ENCODE measurements around the gene ZNF22. TPM values are rescaled to one million over a fixed set of nuclear protein-coding genes. Genes with fewer than 3 reads are reported as not detected.

Gene ZNF22
- total RNA-seq, 6 experiments from 2014 or later = 10.3 to 25.2 (median 12.2) TPM

DNA sequence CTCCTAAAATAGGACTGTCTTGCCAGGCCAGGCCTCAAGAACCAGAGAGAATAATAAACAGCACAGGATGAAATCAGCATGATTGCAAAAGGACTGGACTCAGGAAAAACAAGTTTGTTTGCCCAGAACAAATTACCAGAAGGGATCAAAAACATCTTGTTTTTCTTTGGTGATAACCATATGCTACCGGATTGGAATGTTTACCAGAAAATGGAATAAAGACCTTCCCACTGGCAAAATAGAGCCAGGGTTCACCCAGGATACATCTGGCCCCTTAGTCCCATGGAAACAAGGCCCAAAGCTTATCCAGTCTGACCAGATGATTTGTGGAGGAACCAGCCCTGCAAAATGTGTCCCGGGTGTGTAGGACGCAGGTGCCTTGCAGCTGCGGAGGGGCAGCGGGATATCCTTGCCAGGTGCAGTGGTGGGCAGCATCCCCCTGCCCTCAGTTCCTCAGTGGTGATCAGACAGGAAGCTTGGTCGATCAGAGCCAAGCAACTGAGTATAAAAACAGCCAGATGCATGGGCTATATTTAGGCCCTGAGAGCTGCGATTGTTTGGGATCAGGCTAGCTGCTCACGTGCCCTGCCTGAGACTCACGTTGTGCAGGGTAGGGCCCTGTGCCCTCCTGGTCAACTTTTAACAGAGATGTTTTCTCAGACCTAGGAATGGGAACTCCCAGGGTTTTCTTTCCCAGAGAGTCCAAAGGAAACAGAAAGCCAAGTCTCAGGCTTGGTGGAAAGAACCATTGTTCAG is 4.6 kb upstream of the ZNF22 start:
- H3K4me1 ChIP-seq = peaks cover 0 to 81% (median 46%) of the 10 kb centered on the region in 4 donors
- intact Hi-C loops (cut with DNase I) = no loop called here

DNA sequence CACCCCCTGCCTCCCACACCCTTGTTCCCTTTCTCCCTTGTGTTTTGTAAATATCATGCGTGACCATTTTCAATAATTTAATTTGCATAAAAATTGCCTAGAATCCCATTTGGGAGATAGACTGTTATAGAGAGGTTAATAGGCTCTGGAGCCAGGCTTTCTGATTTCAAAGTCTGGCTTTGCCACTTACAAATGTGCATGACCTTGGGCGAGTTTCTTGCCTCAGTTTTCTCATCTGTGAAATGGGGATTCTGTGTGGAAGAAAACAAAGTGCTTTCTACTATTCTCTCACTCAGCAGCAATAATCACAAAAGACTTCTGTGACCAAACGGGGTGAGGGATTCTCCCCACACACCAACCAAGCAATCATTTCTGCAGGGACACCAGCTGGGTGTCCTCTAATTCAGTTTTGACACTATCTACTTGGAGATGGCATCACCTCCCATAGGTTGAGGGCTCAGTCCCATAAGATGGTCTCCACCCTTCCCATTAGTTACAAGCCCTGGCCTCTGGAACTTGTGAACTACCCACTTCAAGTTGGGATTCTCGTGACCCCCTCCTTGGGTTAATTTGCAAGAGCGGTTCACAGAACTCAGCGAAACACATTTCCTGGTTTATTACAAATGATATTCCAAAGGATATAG is 3.5 kb upstream of the ZNF22 start:
- DNase-seq (no peak), ATAC-seq (no peak)
- TF ChIP-seq POLR2A (IDR thresholded peaks at IDR 0.05) = no peak
- TF ChIP-seq, protein P1, sequence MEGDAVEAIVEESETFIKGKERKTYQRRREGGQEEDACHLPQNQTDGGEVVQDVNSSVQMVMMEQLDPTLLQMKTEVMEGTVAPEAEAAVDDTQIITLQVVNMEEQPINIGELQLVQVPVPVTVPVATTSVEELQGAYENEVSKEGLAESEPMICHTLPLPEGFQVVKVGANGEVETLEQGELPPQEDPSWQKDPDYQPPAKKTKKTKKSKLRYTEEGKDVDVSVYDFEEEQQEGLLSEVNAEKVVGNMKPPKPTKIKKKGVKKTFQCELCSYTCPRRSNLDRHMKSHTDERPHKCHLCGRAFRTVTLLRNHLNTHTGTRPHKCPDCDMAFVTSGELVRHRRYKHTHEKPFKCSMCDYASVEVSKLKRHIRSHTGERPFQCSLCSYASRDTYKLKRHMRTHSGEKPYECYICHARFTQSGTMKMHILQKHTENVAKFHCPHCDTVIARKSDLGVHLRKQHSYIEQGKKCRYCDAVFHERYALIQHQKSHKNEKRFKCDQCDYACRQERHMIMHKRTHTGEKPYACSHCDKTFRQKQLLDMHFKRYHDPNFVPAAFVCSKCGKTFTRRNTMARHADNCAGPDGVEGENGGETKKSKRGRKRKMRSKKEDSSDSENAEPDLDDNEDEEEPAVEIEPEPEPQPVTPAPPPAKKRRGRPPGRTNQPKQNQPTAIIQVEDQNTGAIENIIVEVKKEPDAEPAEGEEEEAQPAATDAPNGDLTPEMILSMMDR (IDR thresholded peaks at IDR 0.05) = no peak

More for the DNA sequence above, 4.6 kb upstream of the ZNF22 start:
- Histone ChIP-seq H3K27ac (peak overlapping the region; percentile 86 to 96 (median 95)), H3K4me3 (no peak overlapping the region), H3K36me3 (no peaks in the 10 kb centered on the region), H3K9me3 (no peaks in the 10 kb centered on the region), H3K27me3 (no peaks in the 10 kb centered on the region)
- ATAC-seq (peak; percentile 51 to 74 (median 60)), DNase-seq (peak; percentile 63 to 85 (median 82))
- TF ChIP-seq, protein P1 (IDR thresholded peaks at IDR 0.05) = no peak
- TF ChIP-seq POLR2A (IDR thresholded peaks at IDR 0.05) = no peak
- WGBS (ENCODE audit: insufficient coverage, low coverage, low lambda C conversion rate, missing lambda C conversion rate) = 13% methylated on average over 4 of the region's 9 CpGs

DNA sequence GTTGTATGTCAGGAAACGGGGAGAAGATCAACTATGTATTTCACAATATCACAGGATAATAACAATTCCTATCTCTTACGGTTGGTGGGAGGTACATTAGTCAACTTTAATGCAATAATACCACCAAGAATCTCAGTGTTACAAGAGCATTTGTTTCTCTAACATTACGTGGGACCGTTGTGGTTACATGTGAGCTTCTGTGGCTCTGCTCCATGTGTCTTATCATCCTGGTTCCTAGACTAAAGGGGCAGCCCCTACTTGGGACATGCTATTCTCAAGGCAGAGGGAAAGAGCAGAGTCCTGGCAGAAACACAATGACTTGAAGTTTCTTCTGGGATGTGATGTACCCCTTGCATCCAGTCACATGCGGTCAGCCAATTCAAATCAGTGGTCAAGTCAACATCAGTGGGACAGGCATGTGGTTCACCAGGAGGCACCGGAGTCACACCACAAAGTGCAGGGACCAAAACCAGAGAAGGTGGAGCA is 2.5 kb upstream of the ZNF22 start:
- Histone ChIP-seq H3K9me3 (no peaks in the 10 kb centered on the region), H3K27ac (peak overlapping the region in 2 of 3 donors; percentile 96), H3K27me3 (no peaks in the 10 kb centered on the region), H3K36me3 (no peaks in the 10 kb centered on the region), H3K4me1 (peaks cover 0 to 72% (median 31%) of the 10 kb centered on the region in 4 donors), H3K4me3 (no peak overlapping the region)
- WGBS (ENCODE audit: insufficient coverage, low coverage, low lambda C conversion rate, missing lambda C conversion rate) = 56% methylated on average over 5 of the region's 6 CpGs
- ATAC-seq (no peak), DNase-seq (no peak)
- intact Hi-C loops (cut with DNase I) = no loop called here
- TF ChIP-seq POLR2A (IDR thresholded peaks at IDR 0.05) = no peak
- TF ChIP-seq, protein P1 (IDR thresholded peaks at IDR 0.05) = no peak

More for the DNA sequence above, 3.5 kb upstream of the ZNF22 start:
- Histone ChIP-seq H3K36me3 (no peaks in the 10 kb centered on the region), H3K4me1 (peaks cover 0 to 77% (median 36%) of the 10 kb centered on the region in 4 donors), H3K9me3 (no peaks in the 10 kb centered on the region), H3K4me3 (no peak overlapping the region), H3K27ac (peak overlapping the region; percentile 86 to 96 (median 95)), H3K27me3 (no peaks in the 10 kb centered on the region)
- intact Hi-C loops (cut with DNase I) = no loop called here
- WGBS (ENCODE audit: insufficient coverage, low coverage, low lambda C conversion rate, missing lambda C conversion rate) = 83% methylated on average over 6 of the region's 6 CpGs

DNA sequence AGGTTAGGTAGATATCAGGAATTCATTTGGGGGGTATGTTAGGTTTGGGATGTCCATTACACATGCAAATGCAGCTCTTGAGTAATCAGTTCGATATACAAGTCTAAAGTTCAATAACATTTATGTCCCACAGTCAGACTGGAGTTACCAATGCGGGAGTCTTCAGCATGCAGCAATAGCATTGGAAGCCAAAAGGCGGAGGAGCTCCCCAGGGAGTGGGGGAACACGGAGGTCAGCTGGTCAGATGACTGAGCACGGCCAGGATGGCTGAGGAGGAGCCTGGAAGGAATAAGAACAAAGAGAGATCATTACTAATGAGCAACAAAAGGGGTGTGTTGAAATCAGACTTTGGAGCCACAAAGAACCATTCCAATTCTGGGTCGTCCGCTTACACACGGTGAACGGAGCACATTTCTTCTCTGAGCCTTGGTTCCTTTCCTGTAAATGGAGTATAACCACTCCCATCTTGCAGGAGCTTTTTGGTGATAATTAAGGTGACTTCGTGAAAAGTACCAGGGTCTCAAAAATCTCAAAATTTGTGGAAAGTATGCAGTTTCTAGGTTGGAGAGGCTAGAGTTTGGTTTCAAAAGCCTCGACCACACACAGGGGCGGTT is 478 bp upstream of the ZNF22 start:
- ATAC-seq = peak; percentile 29 to 68 (median 43)
- no peaks in the 10 kb centered on the region for H3K27me3 ChIP-seq
- no peaks in the 10 kb centered on the region for H3K9me3 ChIP-seq
- peaks cover 0 to 68% (median 23%) of the 10 kb centered on the region in 4 donors for H3K4me1 ChIP-seq
- peak overlapping the region; percentile 54 to 69 (median 65) for H3K4me3 ChIP-seq
- DNase-seq = peak; percentile 73 to 82 (median 75)
- TF ChIP-seq POLR2A (IDR thresholded peaks at IDR 0.05) = no peak
- no peaks in the 10 kb centered on the region for H3K36me3 ChIP-seq
- H3K27ac ChIP-seq = peak overlapping the region; percentile 92 to 96 (median 94)
- WGBS (ENCODE audit: insufficient coverage, low coverage, low lambda C conversion rate, missing lambda C conversion rate) = 10% methylated on average over 12 of the region's 12 CpGs
- intact Hi-C loops (cut with DNase I) = no loop called here
